ENCODE measurements around the gene SMG5.

SMG5 gene

DNA sequence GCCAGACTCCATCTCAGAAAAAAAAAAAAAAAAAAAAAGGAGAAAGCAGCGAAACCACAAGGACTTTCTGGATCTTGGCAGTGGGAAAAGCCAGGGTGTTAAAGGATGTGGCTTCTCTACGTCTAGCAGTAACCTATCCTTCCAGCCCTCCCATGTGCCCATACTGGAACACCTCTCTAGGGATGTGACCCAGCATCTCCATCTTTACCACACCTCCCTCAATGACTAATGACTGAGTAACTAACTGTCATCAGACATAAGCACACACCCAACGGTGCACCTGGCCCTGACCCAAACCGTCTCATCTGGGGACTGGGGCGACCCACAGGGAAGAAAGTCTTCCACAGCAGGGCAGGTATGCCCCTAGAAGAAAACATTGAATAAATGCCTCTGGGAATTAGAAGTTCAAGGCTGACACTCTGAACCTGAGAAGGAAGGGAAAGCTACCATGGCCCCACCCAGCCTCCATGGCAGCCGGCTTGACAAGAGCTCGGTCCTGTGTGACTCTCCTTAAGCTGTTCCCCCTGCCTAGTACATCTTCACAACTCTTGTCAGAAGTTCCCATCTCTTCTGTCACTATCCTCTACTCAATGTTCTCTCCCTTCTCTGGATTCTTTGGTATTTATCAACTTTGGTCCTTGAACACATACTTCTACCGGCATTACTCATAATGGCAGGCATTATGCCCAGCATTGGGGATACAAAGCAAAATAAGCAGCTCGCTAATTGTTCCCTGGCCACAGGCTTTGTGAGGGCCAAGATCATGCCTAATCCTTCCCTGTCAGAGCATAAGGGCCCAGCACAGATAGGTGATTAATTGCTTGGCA lies 20.0 kb downstream of the SMG5 start:
- DNase-seq (ENCODE audit: extremely low spot score): no peak
- ChIA-PET POLR2A (interaction anchor here (0.8 to 1.2 kb wide), 2 partner anchors 19 to 50 kb away, joined by 3 to 4 read pairs; partner anchors contain the start of gene PMF1), CTCF (no interaction called here)
- TF ChIP-seq SUZ12 (IDR thresholded peaks at IDR 0.05) (no peak), CTBP1 (IDR thresholded peaks at IDR 0.05; ENCODE audit: borderline replicate concordance) (no peak), ELF4 (IDR thresholded peaks at IDR 0.05) (no peak), FOXA1 (IDR thresholded peaks at IDR 0.05) (no peak), TARDBP (IDR thresholded peaks at IDR 0.05) (no peak), NFRKB (IDR thresholded peaks at IDR 0.05) (no peak), SP1 (IDR thresholded peaks at IDR 0.05) (no peak), LEF1 (IDR thresholded peaks at IDR 0.05; ENCODE audit: borderline replicate concordance) (no peak), L3MBTL2 (conservative IDR thresholded peaks at IDR 0.05) (no peak), BHLHE40 (IDR thresholded peaks at IDR 0.05; ENCODE audit: borderline replicate concordance) (no peak), ARNT (IDR thresholded peaks at IDR 0.05) (no peak), FOXK2 (IDR thresholded peaks at IDR 0.05) (no peak), ZNF384 (IDR thresholded peaks at IDR 0.05) (no peak), FOXM1 (IDR thresholded peaks at IDR 0.05; ENCODE audit: borderline replicate concordance) (no peak)
- TF ChIP-seq, protein P1, sequence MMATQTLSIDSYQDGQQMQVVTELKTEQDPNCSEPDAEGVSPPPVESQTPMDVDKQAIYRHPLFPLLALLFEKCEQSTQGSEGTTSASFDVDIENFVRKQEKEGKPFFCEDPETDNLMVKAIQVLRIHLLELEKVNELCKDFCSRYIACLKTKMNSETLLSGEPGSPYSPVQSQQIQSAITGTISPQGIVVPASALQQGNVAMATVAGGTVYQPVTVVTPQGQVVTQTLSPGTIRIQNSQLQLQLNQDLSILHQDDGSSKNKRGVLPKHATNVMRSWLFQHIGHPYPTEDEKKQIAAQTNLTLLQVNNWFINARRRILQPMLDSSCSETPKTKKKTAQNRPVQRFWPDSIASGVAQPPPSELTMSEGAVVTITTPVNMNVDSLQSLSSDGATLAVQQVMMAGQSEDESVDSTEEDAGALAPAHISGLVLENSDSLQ (IDR thresholded peaks at IDR 0.05): no peak

DNA sequence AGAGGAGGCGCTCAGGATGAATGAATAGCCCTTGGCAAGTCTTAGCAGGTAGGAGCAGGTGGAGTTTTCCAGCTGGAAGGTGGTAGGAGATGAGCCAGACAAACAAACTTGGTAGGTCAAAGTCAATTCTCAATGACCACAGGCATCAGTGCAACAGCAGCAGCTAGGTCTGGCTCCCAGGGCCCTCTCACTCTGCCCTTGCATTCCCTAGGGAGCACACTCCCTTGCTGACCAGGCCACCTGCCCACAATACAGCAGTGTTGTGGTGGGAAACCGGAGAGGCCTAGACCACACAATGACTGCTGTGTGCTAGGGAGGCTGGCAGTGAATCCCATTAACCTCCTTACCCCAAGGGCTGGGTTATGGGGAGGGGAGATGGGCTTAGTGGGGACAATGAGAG lies 21.7 kb downstream of the SMG5 start:
- ChIA-PET CTCF (no interaction called here), POLR2A (interaction anchor here (1.3 kb wide), 1 partner anchor 12 kb away, joined by 4 read pairs; no protein-coding TSS in a partner anchor)
- TF ChIP-seq BHLHE40 (IDR thresholded peaks at IDR 0.05; ENCODE audit: borderline replicate concordance) (no peak), L3MBTL2 (conservative IDR thresholded peaks at IDR 0.05) (no peak), HDGF (IDR thresholded peaks at IDR 0.05; ENCODE audit: borderline replicate concordance) (no peak)

DNA sequence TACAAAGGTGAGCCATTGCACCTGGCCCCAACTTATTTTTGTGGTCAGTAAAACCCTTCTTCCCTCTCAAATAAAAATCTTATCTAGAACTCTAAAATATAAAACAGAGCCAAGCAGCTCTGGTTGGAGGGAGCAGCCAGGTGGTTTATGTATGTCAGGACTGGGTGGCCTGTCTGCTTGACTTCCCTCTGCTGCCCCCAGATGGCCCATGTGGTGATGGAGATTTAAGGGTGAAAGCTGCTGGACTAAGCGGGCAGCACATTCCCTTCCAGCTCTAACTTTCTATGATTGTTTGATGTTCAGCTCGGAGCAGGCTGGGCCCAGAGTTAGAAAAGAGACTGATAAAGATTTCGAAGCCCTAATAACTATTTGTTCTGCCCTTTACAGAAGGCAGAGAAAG lies 22.8 kb downstream of the SMG5 start:
- DNase-seq (ENCODE audit: extremely low spot score): no peak
- POLR2A ChIA-PET: interaction anchor here (1.2 to 1.3 kb wide), 2 partner anchors 13 to 22 kb away, joined by 4 to 5 read pairs; partner anchors contain the start of gene SMG5
- CTCF ChIA-PET: no interaction called here
- TF ChIP-seq ARNT (IDR thresholded peaks at IDR 0.05): no peak
- TF ChIP-seq CTBP1 (IDR thresholded peaks at IDR 0.05; ENCODE audit: borderline replicate concordance): no peak
- no peak for TF ChIP-seq L3MBTL2 (conservative IDR thresholded peaks at IDR 0.05)
- no peak for TF ChIP-seq NFRKB (IDR thresholded peaks at IDR 0.05)
- no peak for TF ChIP-seq ELF4 (IDR thresholded peaks at IDR 0.05)
- TF ChIP-seq FOXA1 (IDR thresholded peaks at IDR 0.05): no peak
- TF ChIP-seq SUZ12 (IDR thresholded peaks at IDR 0.05): no peak
- no peak for TF ChIP-seq HDGF (IDR thresholded peaks at IDR 0.05; ENCODE audit: borderline replicate concordance)
- no peak for TF ChIP-seq LEF1 (IDR thresholded peaks at IDR 0.05; ENCODE audit: borderline replicate concordance)
- TF ChIP-seq, protein P1 (IDR thresholded peaks at IDR 0.05): no peak
- no peak for TF ChIP-seq BHLHE40 (IDR thresholded peaks at IDR 0.05; ENCODE audit: borderline replicate concordance)
- TF ChIP-seq FOXM1 (IDR thresholded peaks at IDR 0.05; ENCODE audit: borderline replicate concordance): no peak
- no peak for TF ChIP-seq ZNF384 (IDR thresholded peaks at IDR 0.05)
- no peak for TF ChIP-seq FOXK2 (IDR thresholded peaks at IDR 0.05)
- TF ChIP-seq TARDBP (IDR thresholded peaks at IDR 0.05): no peak
- no peak for TF ChIP-seq SP1 (IDR thresholded peaks at IDR 0.05)

More for the DNA sequence above, 21.7 kb downstream of the SMG5 start:
- no peak for DNase-seq (ENCODE audit: extremely low spot score)

DNA sequence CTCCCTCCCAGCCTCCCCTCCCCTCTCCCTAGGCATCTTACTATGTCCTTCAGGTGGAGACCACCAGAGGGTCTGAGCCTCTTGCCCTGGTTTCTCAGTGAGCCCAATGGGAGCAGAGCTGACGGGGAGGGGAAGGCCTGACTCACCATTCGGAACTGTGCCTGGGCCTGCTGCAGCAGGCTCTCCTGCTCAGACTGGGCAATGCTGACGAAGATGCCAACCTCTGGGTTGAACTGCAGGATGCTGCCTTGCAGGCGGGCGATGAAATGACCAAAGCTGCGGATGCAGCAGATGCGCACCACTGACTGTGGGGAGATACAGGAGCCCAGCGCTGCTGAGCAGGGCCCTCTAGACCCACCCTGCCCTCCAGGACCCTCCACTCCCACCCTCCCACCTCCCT lies 23.8 kb downstream of the SMG5 start:
- DNase-seq (ENCODE audit: extremely low spot score): no peak
- ChIA-PET POLR2A (interaction anchor here (0.5 to 1.2 kb wide), 2 partner anchors 23 to 28 kb away, joined by 3 to 5 read pairs; partner anchors contain the start of gene SMG5), CTCF (no interaction called here)
- no peak for TF ChIP-seq SP1 (IDR thresholded peaks at IDR 0.05)
- TF ChIP-seq, protein P1 (IDR thresholded peaks at IDR 0.05): no peak
- TF ChIP-seq LEF1 (IDR thresholded peaks at IDR 0.05; ENCODE audit: borderline replicate concordance): no peak
- no peak for TF ChIP-seq BHLHE40 (IDR thresholded peaks at IDR 0.05; ENCODE audit: borderline replicate concordance)
- TF ChIP-seq ELF4 (IDR thresholded peaks at IDR 0.05): no peak
- no peak for TF ChIP-seq FOXA1 (IDR thresholded peaks at IDR 0.05)
- TF ChIP-seq ARNT (IDR thresholded peaks at IDR 0.05): no peak
- TF ChIP-seq ZNF384 (IDR thresholded peaks at IDR 0.05): no peak
- TF ChIP-seq FOXK2 (IDR thresholded peaks at IDR 0.05): no peak
- TF ChIP-seq FOXM1 (IDR thresholded peaks at IDR 0.05; ENCODE audit: borderline replicate concordance): no peak

DNA sequence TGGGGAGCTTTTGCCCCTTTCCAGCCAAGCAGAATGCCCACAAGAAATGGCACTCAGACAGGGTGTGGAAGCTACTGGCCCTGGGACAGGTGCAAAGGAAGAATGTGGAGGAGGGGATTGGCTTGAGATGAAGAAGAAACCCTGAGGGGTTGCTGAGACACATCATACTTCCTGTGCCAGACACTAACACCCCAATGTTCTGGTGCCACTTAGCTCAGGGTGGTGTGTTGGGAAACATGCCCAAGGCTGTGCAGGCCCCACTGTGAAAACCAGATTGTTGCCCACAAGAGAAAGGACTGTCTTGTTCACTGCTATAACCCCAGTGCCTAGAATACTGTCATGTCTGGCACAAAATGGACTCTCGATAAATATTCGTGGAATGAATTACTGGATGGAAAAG lies 24.9 kb downstream of the SMG5 start:
- TF ChIP-seq, protein P1 (IDR thresholded peaks at IDR 0.05): no peak
- TF ChIP-seq NFRKB (IDR thresholded peaks at IDR 0.05) (no peak), TARDBP (IDR thresholded peaks at IDR 0.05) (no peak), FOXA1 (IDR thresholded peaks at IDR 0.05) (no peak), ARNT (IDR thresholded peaks at IDR 0.05) (no peak), CTBP1 (IDR thresholded peaks at IDR 0.05; ENCODE audit: borderline replicate concordance) (no peak), LEF1 (IDR thresholded peaks at IDR 0.05; ENCODE audit: borderline replicate concordance) (no peak), SUZ12 (IDR thresholded peaks at IDR 0.05) (no peak), BHLHE40 (IDR thresholded peaks at IDR 0.05; ENCODE audit: borderline replicate concordance) (no peak), FOXK2 (IDR thresholded peaks at IDR 0.05) (no peak), ELF4 (IDR thresholded peaks at IDR 0.05) (no peak), SP1 (IDR thresholded peaks at IDR 0.05) (no peak), FOXM1 (IDR thresholded peaks at IDR 0.05; ENCODE audit: borderline replicate concordance) (no peak), HDGF (IDR thresholded peaks at IDR 0.05; ENCODE audit: borderline replicate concordance) (no peak), ZNF384 (IDR thresholded peaks at IDR 0.05) (no peak)
- DNase-seq (ENCODE audit: extremely low spot score): no peak
- POLR2A ChIA-PET: interaction anchor here (0.8 kb wide), 1 partner anchor 45 kb away, joined by 3 read pairs; the partner anchor contains the start of gene PMF1
- CTCF ChIA-PET: interaction anchor here (0.6 to 1.4 kb wide), 3 partner anchors 10 to 1592 kb away, joined by 3 to 4 read pairs (median 4); partner anchors contain the start of gene PAQR6

Data from HEK293T (cell line).